Measurements from ENCODE around the gene TPST2.

- TF ChIP-seq CTCF (IDR thresholded peaks at IDR 0.05; ENCODE audit: poor library complexity) = no peak
- TF ChIP-seq EZH2 (IDR thresholded peaks at IDR 0.05; ENCODE audit: borderline replicate concordance) = no peak
- TF ChIP-seq EZH2phosphoT487 (IDR thresholded peaks at IDR 0.05; ENCODE audit: low read depth, severe bottlenecking, unreplicated experiment) = no peak
Measured at GRCh38 chr22:26489447-26490036, 100.4 kb downstream of the TPST2 start.

All from hepatocyte (in vitro differentiated cells).